Myocyte (in vitro differentiated cells): ENCODE data around the gene SLC12A7. TPM values are rescaled to one million over a fixed set of nuclear protein-coding genes. Genes with fewer than 3 reads are reported as not detected.
"Not testable (repeated sequence)": the region's sequence is repeated elsewhere in the genome, so short reads cannot be mapped to it uniquely, and the experiment has no call there.

Source experiments
- DNase-seq: peaks from one replicate; pipeline ENCODE4 v3.0.0-alpha.2; 2012; ENCODE audit warnings: low read depth
- total RNA-seq: library from RNA; depleted of rRNA; stranded (reverse); fragments of >200 nt; gene quantifications from 2 replicates; pipeline ENCODE4 v1.2.3, GENCODE V29; 2014

The SLC12A7 gene
- total RNA-seq, 1 donor from 2014 or later, result 38.0 TPM

- no peak for DNase-seq
Measured at GRCh38 chr5:1027631-1028441, 84.0 kb downstream of the SLC12A7 start.

GRCh38 chr5:1026700-1027621 is 84.9 kb downstream of the SLC12A7 start:
- DNase-seq, result no peak

- DNase-seq, result not testable (repeated sequence)
Measured at GRCh38 chr5:1021969-1022336, 89.9 kb downstream of the SLC12A7 start.

GRCh38 chr5:1021136-1021968 is 90.5 kb downstream of the SLC12A7 start:
- DNase-seq, result no peak

GRCh38 chr5:1020452-1020961 is 91.4 kb downstream of the SLC12A7 start:
- no peak for DNase-seq

- no peak for DNase-seq
Measured at GRCh38 chr5:1019001-1019905, 92.6 kb downstream of the SLC12A7 start.

- DNase-seq, result no peak
Measured at GRCh38 chr5:1018596-1018995, 93.3 kb downstream of the SLC12A7 start.

GRCh38 chr5:1017691-1018455 is 94.0 kb downstream of the SLC12A7 start:
- DNase-seq, result no peak

GRCh38 chr5:1017056-1017455 is 94.8 kb downstream of the SLC12A7 start:
- no peak for DNase-seq

GRCh38 chr5:1016476-1016875 is 95.4 kb downstream of the SLC12A7 start:
- no peak for DNase-seq

GRCh38 chr5:1016036-1016435 is 95.8 kb downstream of the SLC12A7 start:
- DNase-seq, result no peak

GRCh38 chr5:1015507-1015906 is 96.4 kb downstream of the SLC12A7 start:
- no peak for DNase-seq

- DNase-seq, result no peak
Measured at GRCh38 chr5:1014781-1015221, 97.1 kb downstream of the SLC12A7 start.

GRCh38 chr5:1014346-1014745 is 97.5 kb downstream of the SLC12A7 start:
- DNase-seq, result no peak

- no peak for DNase-seq
Measured at GRCh38 chr5:1013948-1014301, 97.9 kb downstream of the SLC12A7 start.

GRCh38 chr5:1013238-1013947 is 98.5 kb downstream of the SLC12A7 start:
- peak; percentile 35 for DNase-seq

GRCh38 chr5:1012900-1013237 is 99.0 kb downstream of the SLC12A7 start:
- no peak for DNase-seq

GRCh38 chr5:1012313-1012841 is 99.5 kb downstream of the SLC12A7 start:
- no peak for DNase-seq
